Islet of Langerhans (tissue), 1 donor: ENCODE data around the gene OR2W1.

Experiments used
- FAIRE-seq: peaks from one replicate; lab custom pipeline; 2011; peaks lifted over from hg19 to GRCh38; lab: Jason Lieb, UNC

OR2W1 gene

DNA sequence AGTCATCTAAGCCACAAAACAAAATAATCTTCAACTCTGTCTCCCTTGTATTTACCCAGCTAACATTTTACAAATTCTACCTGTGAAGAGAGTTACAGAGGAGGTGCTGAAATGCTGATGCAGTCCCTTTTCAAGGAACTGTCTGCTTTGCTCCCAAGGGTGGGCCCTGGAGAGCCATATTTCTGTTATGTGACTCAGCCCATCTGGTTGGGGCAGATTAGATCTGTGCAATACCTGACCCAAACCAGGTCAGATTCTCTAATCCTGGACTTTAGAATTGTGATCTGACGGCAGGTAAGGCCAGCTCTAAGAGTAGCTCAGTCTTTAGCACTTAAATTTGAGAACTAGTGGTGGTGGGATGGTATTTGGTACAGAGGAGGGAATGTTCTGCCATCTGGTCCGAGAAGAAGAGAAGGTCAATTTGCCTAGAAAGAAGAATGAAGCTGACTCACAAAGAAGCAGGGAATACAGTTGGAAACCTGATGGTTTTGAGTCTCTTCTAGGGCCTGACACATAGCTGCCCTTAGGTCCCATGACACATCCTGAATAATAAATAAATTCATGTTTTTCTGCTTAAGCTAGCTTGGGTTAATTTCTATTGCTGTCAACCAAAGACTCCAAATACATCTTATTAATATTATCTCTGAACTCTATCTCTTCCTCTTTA is 48.0 kb downstream of the OR2W1 start:
- no peak for FAIRE-seq

DNA sequence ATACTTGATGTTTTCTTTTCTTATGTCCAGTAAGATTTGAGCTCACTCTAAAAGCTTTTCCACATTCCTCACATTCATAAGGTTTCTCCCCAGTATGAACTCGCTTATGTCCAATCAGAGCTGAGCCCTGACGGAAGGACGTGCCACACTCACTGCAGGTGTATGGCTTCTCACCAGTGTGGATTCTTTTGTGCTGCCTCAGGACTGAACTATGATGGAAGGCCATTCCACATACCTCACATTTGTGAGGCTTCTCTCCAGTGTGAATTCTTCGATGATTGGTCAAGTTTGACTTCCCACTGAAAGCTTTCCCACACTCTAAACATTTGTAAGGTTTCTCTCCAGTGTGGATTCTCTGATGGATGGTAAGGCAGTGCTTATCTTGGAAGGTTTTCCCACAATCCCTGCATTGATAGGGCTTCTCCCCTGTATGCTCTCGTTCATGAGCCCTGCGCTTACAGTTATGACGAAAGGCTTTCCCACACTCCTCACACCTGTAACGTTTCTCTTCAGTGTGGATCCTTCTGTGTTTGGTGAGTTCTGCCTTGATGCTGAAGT is 49.8 kb downstream of the OR2W1 start:
- no peak for FAIRE-seq
